Occipital lobe (tissue), 2 donors: ENCODE measurements around the gene CMIP. TPM values are rescaled to one million over a fixed set of nuclear protein-coding genes. Genes with fewer than 3 reads are reported as not detected.

Source experiments
- DNase-seq: peaks from one replicate; lab custom pipeline; 2025; lab: John Stamatoyannopoulos, UW
- total RNA-seq: library from RNA; depleted of rRNA; stranded (reverse); fragments of >200 nt; gene quantifications from one replicate; pipeline ENCODE4 v1.2.3, GENCODE V29; 2014

The CMIP gene
- total RNA-seq, 1 donor from 2014 or later, result 22.9 TPM

GRCh38 chr16:81635063-81635937 lies 190.7 kb downstream of the CMIP start:
- no peak for DNase-seq

- no peak for DNase-seq
Observed at GRCh38 chr16:81636298-81636993, 191.8 kb downstream of the CMIP start.

- DNase-seq, result no peak
Observed at GRCh38 chr16:81637336-81638235, 193.0 kb downstream of the CMIP start.

- DNase-seq, result no peak
Observed at GRCh38 chr16:81638286-81638945, 193.8 kb downstream of the CMIP start.

- no peak for DNase-seq
Observed at GRCh38 chr16:81639348-81639747, 194.7 kb downstream of the CMIP start.

- DNase-seq, result no peak
Observed at GRCh38 chr16:81639931-81640680, 195.5 kb downstream of the CMIP start.

- DNase-seq, result no peak
Observed at GRCh38 chr16:81640681-81641070, 196.1 kb downstream of the CMIP start.

- DNase-seq, result no peak
Observed at GRCh38 chr16:81641395-81642106, 196.9 kb downstream of the CMIP start.

- no peak for DNase-seq
Observed at GRCh38 chr16:81642107-81642436, 197.5 kb downstream of the CMIP start.

GRCh38 chr16:81642943-81643342 lies 198.3 kb downstream of the CMIP start:
- no peak for DNase-seq

GRCh38 chr16:81645266-81645694 lies 200.7 kb downstream of the CMIP start:
- peak; percentile 70 for DNase-seq

- no peak for DNase-seq
Observed at GRCh38 chr16:81645925-81646324, 201.3 kb downstream of the CMIP start.

- DNase-seq, result no peak
Observed at GRCh38 chr16:81646561-81646960, 202.0 kb downstream of the CMIP start.

GRCh38 chr16:81647527-81647926 lies 202.9 kb downstream of the CMIP start:
- DNase-seq, result peak; percentile 45

- no peak for DNase-seq
Observed at GRCh38 chr16:81649561-81650184, 205.1 kb downstream of the CMIP start.

GRCh38 chr16:81650281-81650680 lies 205.7 kb downstream of the CMIP start:
- DNase-seq, result no peak

GRCh38 chr16:81650982-81651562 lies 206.5 kb downstream of the CMIP start:
- no peak for DNase-seq

- no peak for DNase-seq
Observed at GRCh38 chr16:81651758-81652718, 207.4 kb downstream of the CMIP start.
